ENCODE measurements around the gene SOS1.

GRCh38 chr2:39107156-39107555 is 13.7 kb downstream of the SOS1 start:
- TF ChIP-seq POLR2A (IDR thresholded peaks at IDR 0.05; ENCODE audit: low read depth, low read length) (no peak), TAF1 (IDR thresholded peaks at IDR 0.05; ENCODE audit: low read depth, low read length) (no peak)
